Upper lobe of right lung (tissue), 1 donor: ENCODE results near the gene TSC1. TPM values are rescaled to one million over a fixed set of nuclear protein-coding genes. Genes with fewer than 3 reads are reported as not detected.

Experiments used
- ATAC-seq: fragments of 200-7000 bp; cut with Tn5 transposase; one replicate; pipeline ENCODE4 v1.9.1; 2020; ENCODE audit warnings: mild to moderate bottlenecking, moderate library complexity
- DNase-seq: peaks from one replicate; pipeline ENCODE4 v3.0.0-alpha.2; 2020
- H3K27ac ChIP-seq: fragments of 200-600 bp; one replicate; pipeline ENCODE4 v1.8.0; 2022
- H3K27me3 ChIP-seq: fragments of 200-600 bp; one replicate; pipeline ENCODE4 v1.8.0; 2022; ENCODE audit warnings: mild to moderate bottlenecking
- H3K36me3 ChIP-seq: fragments of 200-600 bp; one replicate; pipeline ENCODE4 v1.8.0; 2022
- H3K4me1 ChIP-seq: fragments of 200-600 bp; one replicate; pipeline ENCODE4 v1.8.0; 2022
- H3K4me3 ChIP-seq: fragments of 200-600 bp; one replicate; pipeline ENCODE4 v1.8.0; 2022; ENCODE audit warnings: mild to moderate bottlenecking
- H3K9me3 ChIP-seq: fragments of 200-600 bp; one replicate; pipeline ENCODE4 v1.8.0; 2022
- intact Hi-C: fragments of 100-400 bp; cut with DNase I; formaldehyde crosslinking; loops from one replicate; pipeline ENCODE4 v1.11.0; 2022
- total RNA-seq: library from RNA; stranded (reverse); fragmentation: NEBNext Ultra II Directional; extraction: Animal tissue kit (Norgen Biotek cat#: 25700); gene quantifications from one replicate; pipeline ENCODE4 v1.2.1, GENCODE V29; 2021
- TF ChIP-seq, protein P1 (sequence below): fragments of 200-600 bp; IDR thresholded peaks from one replicate; pipeline ENCODE4 v1.8.0; 2022; ENCODE audit warnings: antibody characterized with exemption
- donor health status: DM: no; HTN: yes; CAD: no; lungs with severe emphysema.

The TSC1 gene
- total RNA-seq, 1 donor from 2014 or later, result 44.9 TPM

DNA sequence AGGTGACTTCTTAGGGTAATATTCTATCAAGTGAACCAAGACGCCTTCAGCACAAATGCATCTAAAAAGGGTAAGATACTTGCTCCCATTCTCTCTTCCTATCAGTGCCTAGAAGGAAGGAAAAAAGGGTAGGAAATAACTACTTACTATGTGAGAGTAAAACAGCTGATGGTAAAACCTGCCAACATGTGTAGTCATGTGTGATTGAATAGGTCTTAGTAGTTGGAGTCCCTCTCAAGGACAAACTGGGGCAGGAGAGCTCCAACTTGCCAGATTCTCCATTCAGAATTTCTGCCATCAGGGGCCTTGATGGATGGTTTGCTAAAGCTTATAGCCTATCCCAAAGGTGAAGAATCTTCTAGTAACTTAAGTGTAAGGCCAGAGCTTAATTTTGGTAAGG, 5.2 kb downstream of the TSC1 start:
- peaks cover 21% of the 10 kb centered on the region for H3K4me1 ChIP-seq
- H3K27ac ChIP-seq, result no peak overlapping the region
- TF ChIP-seq, protein P1, sequence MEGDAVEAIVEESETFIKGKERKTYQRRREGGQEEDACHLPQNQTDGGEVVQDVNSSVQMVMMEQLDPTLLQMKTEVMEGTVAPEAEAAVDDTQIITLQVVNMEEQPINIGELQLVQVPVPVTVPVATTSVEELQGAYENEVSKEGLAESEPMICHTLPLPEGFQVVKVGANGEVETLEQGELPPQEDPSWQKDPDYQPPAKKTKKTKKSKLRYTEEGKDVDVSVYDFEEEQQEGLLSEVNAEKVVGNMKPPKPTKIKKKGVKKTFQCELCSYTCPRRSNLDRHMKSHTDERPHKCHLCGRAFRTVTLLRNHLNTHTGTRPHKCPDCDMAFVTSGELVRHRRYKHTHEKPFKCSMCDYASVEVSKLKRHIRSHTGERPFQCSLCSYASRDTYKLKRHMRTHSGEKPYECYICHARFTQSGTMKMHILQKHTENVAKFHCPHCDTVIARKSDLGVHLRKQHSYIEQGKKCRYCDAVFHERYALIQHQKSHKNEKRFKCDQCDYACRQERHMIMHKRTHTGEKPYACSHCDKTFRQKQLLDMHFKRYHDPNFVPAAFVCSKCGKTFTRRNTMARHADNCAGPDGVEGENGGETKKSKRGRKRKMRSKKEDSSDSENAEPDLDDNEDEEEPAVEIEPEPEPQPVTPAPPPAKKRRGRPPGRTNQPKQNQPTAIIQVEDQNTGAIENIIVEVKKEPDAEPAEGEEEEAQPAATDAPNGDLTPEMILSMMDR, result no peak
- intact Hi-C loops, result no loop called here
- H3K27me3 ChIP-seq, result no peaks in the 10 kb centered on the region
- H3K9me3 ChIP-seq, result no peaks in the 10 kb centered on the region
- DNase-seq (no peak), ATAC-seq (no peak)
- no peak overlapping the region for H3K4me3 ChIP-seq
- H3K36me3 ChIP-seq, result peaks cover 6% of the 10 kb centered on the region

DNA sequence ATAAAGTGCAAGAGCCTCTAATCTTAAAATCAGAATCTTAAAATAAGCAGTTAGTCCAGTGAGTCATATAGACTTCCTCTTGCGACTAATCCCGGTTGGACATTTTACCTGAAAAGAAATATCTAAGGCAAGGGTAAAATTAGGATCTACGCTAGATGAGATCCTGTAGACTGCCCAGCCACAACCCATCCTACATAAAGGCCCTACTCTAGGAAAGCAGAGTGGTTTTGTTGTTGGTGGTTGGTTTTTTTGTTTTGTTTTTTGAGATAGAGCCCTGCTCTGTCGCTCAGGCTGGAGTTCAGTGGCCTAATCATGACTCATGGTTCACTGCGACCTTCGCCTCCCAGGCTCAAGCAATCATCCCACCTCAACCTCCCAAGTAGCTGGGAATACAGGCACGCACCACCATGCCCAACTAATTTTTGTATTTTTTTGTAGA, 6.9 kb downstream of the TSC1 start:
- H3K36me3 ChIP-seq, result peaks cover 18% of the 10 kb centered on the region
- H3K27me3 ChIP-seq, result no peaks in the 10 kb centered on the region
- TF ChIP-seq, protein P1, result no peak
- no peak for DNase-seq
- no peak overlapping the region for H3K27ac ChIP-seq
- H3K9me3 ChIP-seq, result no peaks in the 10 kb centered on the region
- ATAC-seq, result no peak
- peaks cover 10% of the 10 kb centered on the region for H3K4me1 ChIP-seq
- intact Hi-C loops, result no loop called here
- no peak overlapping the region for H3K4me3 ChIP-seq

DNA sequence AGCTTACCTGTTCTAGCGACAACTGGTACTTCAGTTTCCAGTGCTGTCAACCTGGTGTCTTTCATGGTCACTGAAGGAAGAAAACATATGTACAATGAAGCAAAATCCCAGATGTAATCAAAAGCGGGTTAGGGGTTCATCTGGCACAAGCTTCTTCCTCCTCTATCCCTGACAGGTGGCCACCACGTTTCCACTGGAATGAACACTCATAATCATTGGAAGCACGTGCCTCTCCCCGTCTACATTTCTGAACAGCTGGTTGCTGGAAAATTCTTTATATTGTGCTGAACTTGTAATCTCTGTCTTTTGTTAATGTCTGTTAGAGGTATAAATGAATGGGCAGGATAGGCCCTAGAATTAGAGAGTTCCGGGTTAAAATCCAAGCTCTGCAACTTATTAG, 9.4 kb downstream of the TSC1 start:
- no peak for ATAC-seq
- Histone ChIP-seq H3K27ac (no peak overlapping the region), H3K9me3 (no peaks in the 10 kb centered on the region), H3K4me1 (no peaks in the 10 kb centered on the region), H3K4me3 (no peak overlapping the region), H3K36me3 (peaks cover 18% of the 10 kb centered on the region), H3K27me3 (no peaks in the 10 kb centered on the region)
- TF ChIP-seq, protein P1, result no peak
- intact Hi-C loops, result no loop called here
- DNase-seq, result no peak

DNA sequence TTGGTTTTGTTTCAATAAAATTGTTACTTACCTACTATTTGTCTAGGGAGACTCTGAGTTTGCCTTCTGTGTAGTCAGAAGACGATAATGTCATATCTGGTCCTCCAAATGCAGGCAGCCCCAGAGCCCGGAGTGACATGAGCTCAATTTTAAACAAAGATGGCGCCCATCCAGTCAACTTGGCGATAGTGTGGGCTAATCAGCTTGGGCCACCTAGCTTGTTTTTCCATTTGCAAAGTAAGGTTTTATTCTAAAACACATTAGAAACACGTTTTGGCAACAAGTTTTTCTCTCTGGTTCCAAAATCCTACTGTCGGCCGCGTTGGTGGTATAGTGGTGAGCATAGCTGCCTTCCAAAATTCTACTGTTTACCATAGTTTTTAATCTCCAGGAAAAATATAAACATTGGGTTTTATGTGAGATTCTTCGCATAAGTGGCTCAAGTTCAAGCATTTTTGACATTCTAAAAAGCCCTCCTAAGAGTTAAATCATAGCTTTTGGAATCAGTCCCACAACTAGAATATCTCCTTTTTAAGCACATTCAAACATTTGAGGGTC, 13.2 kb downstream of the TSC1 start:
- Histone ChIP-seq H3K27me3 (no peaks in the 10 kb centered on the region), H3K27ac (no peak overlapping the region), H3K36me3 (peaks cover 56% of the 10 kb centered on the region), H3K4me1 (no peaks in the 10 kb centered on the region), H3K9me3 (no peaks in the 10 kb centered on the region), H3K4me3 (no peak overlapping the region)
- TF ChIP-seq, protein P1, result no peak
- DNase-seq, result no peak
- intact Hi-C loops, result no loop called here
- ATAC-seq, result no peak

DNA sequence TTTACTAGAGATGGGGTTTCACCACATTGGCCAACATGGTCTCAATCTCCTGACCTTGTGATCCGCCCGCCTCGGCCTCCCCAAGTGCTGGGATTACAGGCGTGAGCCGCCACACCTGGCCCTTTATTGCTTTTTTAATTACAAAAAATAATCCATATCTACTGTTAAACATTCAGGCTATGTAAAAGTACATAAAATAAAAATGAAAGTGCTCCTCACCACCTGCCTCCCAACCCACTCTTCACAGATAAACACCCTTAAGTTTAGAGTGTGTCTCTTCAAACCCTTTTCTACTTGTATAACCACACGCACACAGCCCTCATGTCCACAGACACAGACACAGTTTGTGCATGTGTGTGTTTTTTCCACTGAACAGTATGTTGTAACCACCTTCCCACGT, 16.7 kb downstream of the TSC1 start:
- Histone ChIP-seq H3K4me1 (no peaks in the 10 kb centered on the region), H3K27me3 (no peaks in the 10 kb centered on the region), H3K4me3 (no peak overlapping the region), H3K27ac (no peak overlapping the region), H3K9me3 (no peaks in the 10 kb centered on the region), H3K36me3 (peaks cover 74% of the 10 kb centered on the region)
- TF ChIP-seq, protein P1, result no peak
- DNase-seq, result no peak
- no peak for ATAC-seq
- intact Hi-C loops, result no loop called here
